Activated B cell treated with CpG ODN at 0.5 μM for 24 hours (primary cell): ENCODE results near the gene PMS1. TPM values are rescaled to one million over a fixed set of nuclear protein-coding genes. Genes with fewer than 3 reads are reported as not detected.

Experiments
- ATAC-seq: fragments of 200-7000 bp; cut with Tn5 transposase; one replicate; pipeline ENCODE4 v1.10.0; 2021; ENCODE audit warnings: low read depth, mild to moderate bottlenecking, moderate library complexity
- CTCF ChIA-PET: fragments of 350-600 bp; sonication (Branson Sonifier 250); formaldehyde crosslinking; loops from one replicate; lab custom pipeline; 2021; ENCODE audit warnings: antibody characterized with exemption; lab: Charles Lee
- POLR2A ChIA-PET: fragments of 350-600 bp; sonication (Branson Sonifier 250); formaldehyde crosslinking; loops from one replicate; lab custom pipeline; 2021; ENCODE audit warnings: antibody characterized with exemption; lab: Charles Lee
- DNase-seq: peaks from one replicate; pipeline ENCODE4 v3.0.0; 2022
- H3K27ac Mint-ChIP-seq: one replicate; pipeline ENCODE4 v1.8.0; 2020; ENCODE audit warnings: mixed read lengths
- H3K27me3 Mint-ChIP-seq: one replicate; pipeline ENCODE4 v1.8.0; 2021; ENCODE audit warnings: mixed read lengths
- H3K36me3 Mint-ChIP-seq: one replicate; pipeline ENCODE4 v1.8.0; 2021; ENCODE audit warnings: low read depth, mixed read lengths
- H3K4me1 Mint-ChIP-seq: one replicate; pipeline ENCODE4 v1.8.0; 2021; ENCODE audit warnings: mixed read lengths
- H3K4me3 Mint-ChIP-seq: one replicate; pipeline ENCODE4 v1.8.0; 2020; ENCODE audit warnings: mild to moderate bottlenecking, mixed read lengths
- H3K9me3 Mint-ChIP-seq: one replicate; pipeline ENCODE4 v1.8.0; 2020; ENCODE audit warnings: mixed read lengths
- CTCF ChIP-seq: fragments of 200-600 bp; IDR thresholded peaks from one replicate; pipeline ENCODE4 v1.8.0; 2022; ENCODE audit warnings: antibody characterized with exemption, mild to moderate bottlenecking
- intact Hi-C: fragments of 100-400 bp; cut with micrococcal nuclease; formaldehyde crosslinking; loops from one replicate; pipeline ENCODE4 v1.15.1; 2024
- total RNA-seq: library from RNA; stranded (reverse); gene quantifications from 2 replicates; pipeline ENCODE4 v1.2.3, GENCODE V29; 2022

PMS1 gene
- total RNA-seq, 1 donor from 2014 or later, result 39.0 TPM

- no peak overlapping the region for H3K4me3 Mint-ChIP-seq
- no peaks in the 10 kb centered on the region for H3K9me3 Mint-ChIP-seq
- DNase-seq, result no peak
- no peak overlapping the region for H3K27ac Mint-ChIP-seq
- peaks cover 21% of the 10 kb centered on the region for H3K36me3 Mint-ChIP-seq
- H3K27me3 Mint-ChIP-seq, result no peaks in the 10 kb centered on the region
- ATAC-seq, result no peak
- intact Hi-C loops, result no loop called here
- POLR2A ChIA-PET, result no interaction called here
- no peak for TF ChIP-seq CTCF
- CTCF ChIA-PET, result no interaction called here
- H3K4me1 Mint-ChIP-seq, result peaks cover 10% of the 10 kb centered on the region
Measured at GRCh38 chr2:189835855-189836558, 51.8 kb downstream of the PMS1 start.

GRCh38 chr2:189836644-189837043 lies 52.4 kb downstream of the PMS1 start:
- Mint-ChIP-seq H3K9me3 (no peaks in the 10 kb centered on the region), H3K27me3 (no peaks in the 10 kb centered on the region), H3K27ac (no peak overlapping the region), H3K4me1 (peaks cover 11% of the 10 kb centered on the region), H3K4me3 (no peak overlapping the region), H3K36me3 (peaks cover 24% of the 10 kb centered on the region)
- no peak for ATAC-seq
- TF ChIP-seq CTCF, result no peak
- ChIA-PET POLR2A (no interaction called here), CTCF (no interaction called here)
- intact Hi-C loops, result no loop called here
- no peak for DNase-seq

GRCh38 chr2:189837326-189837725 lies 53.1 kb downstream of the PMS1 start:
- TF ChIP-seq CTCF, result no peak
- POLR2A ChIA-PET, result no interaction called here
- H3K4me3 Mint-ChIP-seq, result no peak overlapping the region

GRCh38 chr2:189841019-189841418 lies 56.8 kb downstream of the PMS1 start:
- ATAC-seq, result no peak
- CTCF ChIA-PET, result no interaction called here
- intact Hi-C loops, result no loop called here
- POLR2A ChIA-PET, result no interaction called here
- peaks cover 34% of the 10 kb centered on the region for H3K36me3 Mint-ChIP-seq
- no peak for TF ChIP-seq CTCF
- H3K4me1 Mint-ChIP-seq, result peaks cover 11% of the 10 kb centered on the region
- DNase-seq, result no peak
- no peak overlapping the region for H3K4me3 Mint-ChIP-seq
- H3K27me3 Mint-ChIP-seq, result no peaks in the 10 kb centered on the region
- no peaks in the 10 kb centered on the region for H3K9me3 Mint-ChIP-seq
- H3K27ac Mint-ChIP-seq, result no peak overlapping the region

More at GRCh38 chr2:189837326-189837725, 53.1 kb downstream of the PMS1 start:
- Mint-ChIP-seq H3K27me3 (no peaks in the 10 kb centered on the region), H3K4me1 (peaks cover 11% of the 10 kb centered on the region), H3K36me3 (peaks cover 28% of the 10 kb centered on the region), H3K27ac (no peak overlapping the region), H3K9me3 (no peaks in the 10 kb centered on the region)
- CTCF ChIA-PET, result no interaction called here
- ATAC-seq, result no peak
- intact Hi-C loops, result no loop called here
- DNase-seq, result no peak

- ChIA-PET CTCF (no interaction called here), POLR2A (no interaction called here)
- H3K9me3 Mint-ChIP-seq, result no peaks in the 10 kb centered on the region
- no peaks in the 10 kb centered on the region for H3K4me1 Mint-ChIP-seq
- H3K4me3 Mint-ChIP-seq, result no peak overlapping the region
- DNase-seq (no peak), ATAC-seq (no peak)
- H3K27ac Mint-ChIP-seq, result no peak overlapping the region
- TF ChIP-seq CTCF, result no peak
- H3K36me3 Mint-ChIP-seq, result peaks cover 57% of the 10 kb centered on the region
- intact Hi-C loops, result no loop called here
- no peaks in the 10 kb centered on the region for H3K27me3 Mint-ChIP-seq
Measured at GRCh38 chr2:189848276-189848675, 64.0 kb downstream of the PMS1 start.
